GM19452 (cell line): ENCODE data around the gene DLX1.
"Not testable (repeated sequence)": the region's sequence is repeated elsewhere in the genome, so short reads cannot be mapped to it uniquely, and the experiment has no call there.

Source experiments
- ATAC-seq: cut with Tn5 transposase; IDR thresholded peaks from one replicate; pipeline ENCODE4 v1.9.1; 2021; ENCODE audit not compliant: unreplicated experiment

DLX1 gene

GRCh38 chr2:172085460-172086159, at the start of gene DLX1:
TSS of gene DLX1 (plus strand) at chr2:172085507. CDS start at chr2:172085678, 171 bp downstream.
- ATAC-seq = peak; percentile 25

GRCh38 chr2:172038121-172038520, 47.2 kb upstream of the DLX1 start:
- no peak for ATAC-seq

- no peak for ATAC-seq
Observed at GRCh38 chr2:172038604-172039003, 46.7 kb upstream of the DLX1 start.

DNA sequence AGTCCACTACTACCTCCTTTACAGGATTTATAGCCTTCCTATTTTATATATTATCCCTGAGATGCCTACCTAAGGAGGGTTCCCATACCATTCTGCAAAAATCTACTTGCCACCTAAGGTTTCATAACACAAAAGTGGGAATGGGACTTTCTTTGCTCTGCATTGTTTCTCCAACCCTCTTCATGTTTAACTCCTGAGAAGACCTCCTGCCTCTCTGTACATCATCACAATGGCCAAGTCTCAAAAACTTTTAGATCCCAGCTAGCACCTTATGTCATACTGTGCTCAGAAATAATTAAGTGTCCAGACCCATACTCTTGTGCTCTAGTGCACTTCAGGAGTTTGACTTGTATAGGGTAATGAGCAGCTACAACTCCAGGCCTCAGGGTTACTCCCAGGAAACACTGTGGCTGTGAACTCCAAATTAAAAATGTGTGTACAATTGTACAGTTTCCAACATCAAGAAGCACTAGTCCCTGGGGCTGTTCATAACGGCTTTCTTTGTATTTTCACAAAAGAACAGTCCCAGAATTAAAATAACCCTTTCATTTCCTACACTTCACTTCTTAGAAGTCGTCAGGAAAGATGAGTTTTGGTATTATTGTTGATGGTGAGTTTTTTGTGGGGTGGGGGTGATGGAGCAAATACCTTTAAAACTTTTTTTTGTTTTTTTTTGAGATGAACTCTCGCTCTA, 46.1 kb upstream of the DLX1 start:
- ATAC-seq = no peak

DNA sequence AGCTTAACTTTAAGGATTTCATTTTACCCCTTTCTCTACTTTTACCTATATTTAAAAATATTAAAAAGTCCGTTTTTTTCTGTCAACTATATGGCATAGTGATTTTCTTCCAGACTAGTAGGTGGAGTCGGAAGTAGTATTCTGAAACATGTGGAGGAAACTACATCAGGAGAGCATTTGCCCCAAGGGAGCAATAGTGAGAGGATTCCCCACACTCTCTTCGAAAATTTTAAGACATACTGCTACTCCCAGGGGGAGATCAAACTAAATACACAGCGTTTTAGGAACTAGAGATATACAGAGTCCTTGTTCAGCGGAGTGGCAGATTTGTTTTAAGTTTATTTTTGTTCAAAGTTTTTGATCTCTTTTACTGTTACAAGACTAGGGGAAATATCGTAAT, 45.0 kb upstream of the DLX1 start:
- ATAC-seq = no peak

- no peak for ATAC-seq
Observed at GRCh38 chr2:172046080-172046678, 39.1 kb upstream of the DLX1 start.

DNA sequence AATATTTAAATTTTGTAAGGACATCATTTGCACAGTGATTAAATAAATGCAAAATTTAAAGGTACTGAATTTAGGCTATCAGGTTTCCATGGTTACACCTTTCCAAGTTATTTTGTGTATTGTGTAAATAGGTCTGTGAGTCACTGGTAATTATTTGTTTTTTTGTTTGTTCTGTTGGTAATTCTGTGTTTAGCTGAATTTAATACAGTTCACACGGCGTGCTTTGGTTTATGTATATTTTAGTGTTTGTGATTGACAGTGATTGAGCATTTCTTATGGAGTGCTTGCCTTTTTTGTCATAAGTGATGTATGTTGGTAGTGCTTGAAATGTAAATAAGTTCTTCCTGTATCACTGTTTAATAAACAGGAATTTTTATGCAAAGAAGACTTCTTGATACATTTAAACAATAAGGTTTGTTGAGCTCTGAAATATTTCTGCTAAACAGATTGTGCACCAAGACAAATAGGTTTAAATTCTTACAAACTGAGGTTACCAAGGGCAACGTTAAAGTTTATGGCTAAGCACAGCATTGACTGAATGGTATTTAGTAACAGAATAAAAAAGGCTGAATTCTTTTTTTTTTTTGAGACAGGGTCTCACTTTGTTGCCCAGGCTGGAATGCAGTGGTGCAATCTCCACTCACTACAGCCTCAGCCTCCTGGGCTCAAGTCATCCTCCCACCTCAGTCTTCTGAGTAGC, 38.3 kb upstream of the DLX1 start:
- no peak for ATAC-seq

GRCh38 chr2:172047566-172048507, 37.5 kb upstream of the DLX1 start:
- no peak for ATAC-seq

GRCh38 chr2:172048508-172049503, 36.5 kb upstream of the DLX1 start:
- ATAC-seq = no peak

DNA sequence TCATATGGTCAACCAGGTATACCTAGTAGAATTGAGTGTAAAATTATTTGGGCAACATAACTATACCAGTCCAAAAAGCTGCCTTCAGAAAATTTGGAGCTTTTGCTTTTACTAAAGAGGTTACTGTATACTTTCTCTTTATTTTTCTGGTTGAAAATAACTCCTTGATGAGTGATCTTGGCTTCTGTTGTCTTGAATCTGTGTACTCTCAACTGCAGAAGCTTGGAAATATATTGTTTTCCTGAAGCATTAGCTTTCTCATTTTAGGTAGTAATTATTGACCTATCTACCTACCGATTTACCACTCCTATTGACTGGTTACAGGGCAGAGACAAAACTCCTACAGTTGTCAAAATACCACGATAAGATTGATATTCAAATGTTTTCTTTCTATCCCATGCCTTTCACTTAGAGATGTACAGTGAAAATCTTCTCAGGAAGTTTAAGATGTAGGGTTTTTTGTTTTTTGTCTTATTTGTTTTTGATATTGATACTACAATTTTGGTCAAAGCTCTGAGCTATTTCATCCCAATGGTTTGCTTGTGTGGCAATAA, 35.7 kb upstream of the DLX1 start:
- no peak for ATAC-seq

- ATAC-seq = no peak
Observed at GRCh38 chr2:172050479-172051125, 34.7 kb upstream of the DLX1 start.

DNA sequence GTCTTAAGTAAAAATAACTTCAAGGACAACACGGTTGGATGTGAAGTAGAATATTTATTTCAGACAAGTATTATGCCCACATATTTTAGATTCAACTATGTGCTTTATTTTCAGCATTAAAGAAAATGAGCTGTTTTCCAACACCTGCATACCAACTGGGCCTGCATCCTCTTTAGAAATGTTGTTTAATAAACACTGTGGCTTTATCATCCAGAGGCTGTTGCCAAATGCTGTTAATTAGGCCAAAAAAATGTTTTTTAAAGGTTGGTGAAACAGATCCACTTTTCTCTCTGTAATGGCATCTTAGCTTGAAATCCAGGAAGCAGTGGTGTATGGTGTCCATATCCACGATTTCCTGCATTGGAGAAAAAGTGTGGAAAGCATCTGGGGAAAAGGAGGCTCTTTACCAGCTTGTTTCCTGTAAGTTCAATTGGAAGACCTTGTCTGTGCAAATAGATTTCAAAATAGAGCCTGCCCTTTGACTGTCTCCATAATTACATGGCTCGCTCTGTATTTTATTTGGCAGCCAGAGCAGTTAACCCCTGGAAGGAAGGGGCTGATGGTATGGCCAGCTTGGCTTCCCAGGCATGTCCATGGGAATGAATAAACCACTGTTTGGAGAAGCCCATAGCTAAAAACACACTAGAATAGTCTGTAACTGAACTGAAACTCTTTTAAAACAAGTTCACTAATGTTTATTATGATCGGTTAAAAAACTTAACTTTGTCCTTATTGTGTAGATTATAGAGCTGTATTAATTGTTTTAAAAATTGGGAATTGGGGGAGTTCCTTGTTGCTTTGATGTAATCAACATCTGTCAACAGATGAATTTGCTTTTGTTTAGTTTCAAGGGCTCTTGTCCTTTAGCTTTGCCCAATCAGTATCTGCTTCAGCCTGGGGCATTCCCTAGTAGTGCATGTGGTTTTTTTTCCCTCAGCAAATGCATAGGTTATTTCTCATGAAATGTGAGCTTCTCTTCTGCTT, 33.0 kb upstream of the DLX1 start:
- no peak for ATAC-seq

DNA sequence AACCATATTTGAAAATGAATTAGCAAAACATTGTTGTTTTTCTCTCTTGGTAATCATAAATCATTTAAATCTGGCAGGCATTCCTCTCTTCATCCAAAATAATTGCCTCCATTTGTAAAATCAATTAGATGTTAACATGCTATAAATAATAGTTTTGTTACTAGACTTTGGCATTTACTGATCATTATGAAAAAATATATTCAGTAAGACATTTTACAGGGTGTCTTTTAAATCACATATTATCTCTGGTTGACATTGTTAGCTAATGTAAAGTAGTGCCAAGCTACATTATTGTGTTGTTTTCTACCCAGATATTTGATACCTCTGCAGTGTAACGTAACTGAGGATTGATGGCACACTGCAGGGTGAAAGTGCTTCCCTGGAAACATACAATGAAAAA, 31.8 kb upstream of the DLX1 start:
- no peak for ATAC-seq

GRCh38 chr2:172056293-172056692, 29.0 kb upstream of the DLX1 start:
- ATAC-seq = no peak

DNA sequence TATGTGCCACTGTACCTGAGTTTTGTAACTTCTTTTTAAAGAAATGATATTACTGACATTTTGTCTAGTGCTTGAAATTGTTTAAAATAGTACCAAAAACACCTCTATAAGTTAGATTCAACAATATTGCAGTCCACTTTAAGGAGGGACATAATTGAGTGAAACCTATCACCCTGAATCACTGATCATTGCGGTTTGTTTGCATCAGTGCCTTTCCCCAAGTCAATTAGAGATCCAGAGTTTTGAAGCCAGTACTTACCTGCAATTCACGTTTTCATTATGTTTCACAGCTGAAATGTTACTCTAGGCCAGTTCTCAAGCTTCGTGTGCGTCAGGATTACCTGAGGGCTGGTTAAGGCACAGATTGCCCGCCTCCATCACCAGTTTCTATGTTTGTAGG, 26.6 kb upstream of the DLX1 start:
- ATAC-seq = no peak

DNA sequence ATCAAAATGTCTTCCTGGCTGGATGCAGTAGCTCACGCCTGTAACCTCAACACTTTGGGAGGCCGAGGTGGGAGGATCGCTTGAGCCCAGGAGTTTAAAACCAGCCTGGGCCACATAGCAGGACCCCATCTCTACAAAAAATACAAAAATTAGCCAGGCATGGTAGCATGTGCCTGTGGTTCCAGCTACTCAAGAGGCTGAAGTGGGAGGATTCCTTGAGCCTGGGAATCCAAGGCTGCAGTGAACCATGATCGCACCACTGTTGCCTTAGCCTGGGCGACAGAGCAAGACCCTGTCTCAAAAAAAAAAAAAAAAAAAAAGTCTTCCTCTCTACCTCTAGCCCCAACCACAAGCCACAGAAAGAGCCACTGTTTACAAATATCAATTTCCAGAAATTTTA, 25.2 kb upstream of the DLX1 start:
- ATAC-seq = not testable (repeated sequence)

DNA sequence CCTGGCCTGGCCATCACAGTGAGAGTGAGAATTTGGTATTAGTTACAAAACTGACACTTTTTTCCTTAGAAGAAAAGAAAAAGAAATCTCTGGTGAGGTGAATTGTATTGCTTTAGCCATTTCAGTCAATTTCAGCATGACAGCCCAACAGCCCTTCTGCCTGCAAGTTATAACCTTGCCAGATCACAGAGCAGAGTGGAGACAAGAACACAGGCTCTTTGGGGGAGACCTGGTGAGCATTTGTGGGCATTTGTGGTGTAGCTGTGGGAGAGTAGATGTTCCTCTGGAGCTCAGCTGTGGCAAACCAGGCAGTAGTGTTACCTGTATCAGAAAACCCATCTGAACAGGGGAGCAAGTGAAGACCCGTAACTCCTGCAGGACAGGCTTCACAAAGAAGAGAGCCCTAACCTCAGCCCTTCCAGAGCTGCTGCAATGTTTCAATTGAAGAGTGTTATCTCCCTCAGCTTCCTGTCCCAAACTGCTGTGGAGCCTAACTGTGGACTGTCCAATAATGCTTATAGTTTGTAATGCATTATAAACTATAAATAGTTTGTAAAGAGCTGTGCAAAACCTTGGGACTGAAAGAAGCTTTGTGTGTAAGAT, 22.8 kb upstream of the DLX1 start:
- ATAC-seq = no peak
